ENCODE measurements around the gene NUDT7.
A peak's percentile ranks its signal among the peaks of the same experiment; 100 is the strongest.

NUDT7 gene

GRCh38 chr16:77722309-77723107 lies at the start of gene NUDT7:
NUDT7 (plus strand) TSS chr16:77722514; CDS start chr16:77722583, 69 bp downstream.
- peak; percentile 50 for DNase-seq

DNA sequence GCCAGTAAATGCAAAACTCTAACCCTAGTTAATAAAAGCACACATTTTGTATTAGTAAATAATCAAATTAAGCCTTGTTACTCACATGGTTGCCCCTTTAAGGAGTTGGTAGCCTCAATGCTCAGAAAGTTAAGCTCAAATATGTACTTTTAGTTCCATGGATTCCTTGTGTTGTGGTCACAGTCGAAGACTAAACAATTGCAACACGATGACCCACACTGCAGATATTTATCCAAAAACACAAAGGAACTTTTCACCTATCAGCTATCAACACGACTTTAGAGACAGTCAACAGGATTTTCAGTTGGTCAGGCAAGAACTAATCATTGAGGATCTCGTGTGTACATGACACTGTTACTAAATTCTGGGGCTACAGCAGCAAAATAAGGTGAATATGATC lies 47.4 kb upstream of the NUDT7 start:
- DNase-seq, result no peak

DNA sequence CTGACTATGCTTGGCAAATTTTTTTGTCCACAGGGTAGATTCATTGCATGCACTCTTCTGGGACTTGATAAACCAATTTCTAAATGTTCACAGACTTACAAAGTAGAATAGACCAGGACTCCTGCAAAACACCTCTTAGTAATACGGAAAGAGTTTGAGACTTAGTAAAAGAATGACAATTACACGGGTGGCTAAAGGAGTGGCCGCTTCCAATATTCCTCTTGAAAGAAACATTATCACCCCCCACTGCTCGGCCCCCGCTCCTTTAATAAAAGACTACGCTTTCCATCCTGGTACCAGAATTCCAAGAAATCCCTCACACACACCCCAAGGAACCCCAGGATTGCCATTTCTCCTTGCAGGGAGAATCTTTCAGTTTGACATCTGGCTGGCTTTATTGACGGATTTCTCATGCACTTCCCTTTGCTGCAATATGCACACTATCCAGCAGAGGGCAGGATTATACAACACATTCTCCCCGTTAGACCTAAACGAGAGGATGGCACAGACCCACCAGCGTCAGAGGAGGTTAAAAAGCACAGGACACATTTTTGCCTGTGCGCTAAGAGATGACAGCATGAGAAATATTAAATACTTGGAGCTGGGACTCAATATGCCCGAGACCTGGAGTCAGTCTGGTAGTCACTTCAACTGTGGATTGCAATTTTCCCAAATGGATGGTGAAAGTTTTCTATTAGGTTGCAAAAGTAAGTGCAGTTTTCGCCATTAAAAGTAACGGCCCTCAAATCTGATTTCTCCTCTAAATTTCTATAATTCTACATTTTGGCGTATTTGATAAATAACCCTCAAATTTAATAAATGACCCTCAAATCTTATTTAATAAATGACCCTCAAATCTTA lies 46.6 kb upstream of the NUDT7 start:
- DNase-seq, result no peak

DNA sequence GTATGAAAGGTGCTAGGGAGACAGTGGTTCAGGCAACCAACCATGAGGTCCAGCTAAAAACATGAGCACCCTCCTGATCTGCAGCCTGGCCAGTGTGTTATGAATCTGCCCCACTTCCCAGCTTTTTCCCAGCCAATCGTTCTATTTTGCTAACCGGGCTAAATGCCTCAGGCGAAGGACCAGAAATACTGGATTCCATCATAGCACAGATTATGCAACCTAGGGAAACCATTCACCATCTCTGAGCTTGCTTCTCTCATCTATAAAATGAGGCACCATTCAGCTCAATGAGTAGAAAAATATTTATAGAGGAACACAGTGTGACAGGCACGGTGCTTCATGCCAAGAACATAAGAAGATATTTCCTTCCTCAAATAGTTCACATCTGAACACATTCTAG lies 45.2 kb upstream of the NUDT7 start:
- DNase-seq, result no peak

GRCh38 chr16:77679391-77679790 lies 42.9 kb upstream of the NUDT7 start:
- DNase-seq, result no peak

DNA sequence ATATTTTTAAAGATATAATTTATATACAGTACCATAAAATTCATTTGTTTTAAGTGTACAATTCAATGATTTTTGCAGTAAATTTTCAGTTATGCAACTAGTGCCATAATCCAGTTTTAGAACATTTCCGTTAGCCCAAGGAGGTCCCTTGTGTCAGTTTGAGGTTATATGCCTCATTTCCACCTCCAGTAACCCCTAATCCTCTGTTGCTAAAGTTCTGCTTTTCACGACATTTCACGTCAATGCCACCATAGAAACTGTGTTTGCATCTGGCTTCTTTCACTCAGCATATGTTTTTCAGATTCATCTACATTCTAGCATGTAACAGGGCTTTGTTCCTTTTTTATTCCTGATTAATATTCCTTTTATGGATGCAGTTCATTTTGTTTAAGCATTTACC lies 42.4 kb upstream of the NUDT7 start:
- DNase-seq, result no peak

DNA sequence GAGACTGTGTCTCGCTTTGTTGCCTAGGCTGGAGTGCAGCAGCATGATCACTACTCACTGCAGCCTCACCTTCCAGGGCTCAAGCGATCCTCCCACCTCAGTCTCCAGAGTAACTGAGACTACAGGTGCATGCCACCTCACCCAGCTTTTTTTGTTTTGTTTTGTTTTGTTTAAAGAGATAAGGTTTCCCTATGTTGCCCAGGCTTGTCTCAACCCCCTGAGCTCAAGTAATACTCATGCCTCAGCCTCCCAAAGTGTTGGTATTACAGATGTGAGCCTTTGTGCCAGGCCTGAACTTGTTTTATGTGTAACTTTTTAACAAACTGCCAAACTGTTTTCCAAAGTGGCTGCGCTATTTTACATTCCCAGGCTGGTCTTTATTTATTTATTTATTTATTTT lies 41.8 kb upstream of the NUDT7 start:
- DNase-seq, result no peak

- DNase-seq, result no peak
Measured at GRCh38 chr16:77682586-77682985, 39.7 kb upstream of the NUDT7 start.

- no peak for DNase-seq
Measured at GRCh38 chr16:77683397-77684180, 38.7 kb upstream of the NUDT7 start.

GRCh38 chr16:77684181-77684526 lies 38.2 kb upstream of the NUDT7 start:
- no peak for DNase-seq

DNA sequence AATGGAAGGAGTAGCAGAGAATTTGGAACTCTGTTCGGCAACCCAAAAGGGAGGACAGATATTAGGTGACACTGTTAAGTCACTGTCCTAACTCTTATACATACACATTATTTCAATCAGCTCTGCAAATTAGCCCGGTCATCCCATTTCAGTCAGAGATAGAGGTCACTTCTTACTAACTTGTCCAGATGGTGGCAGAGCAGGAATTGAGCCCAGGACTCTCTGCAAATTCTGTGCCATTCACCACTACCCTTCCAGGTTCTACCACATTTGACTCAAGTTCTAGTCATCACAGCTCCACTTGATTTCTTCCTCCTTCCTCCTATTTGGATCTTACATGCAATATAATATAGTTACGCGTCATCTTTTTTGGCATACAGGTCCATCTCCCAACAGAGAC lies 35.9 kb upstream of the NUDT7 start:
- DNase-seq, result no peak

- DNase-seq, result no peak
Measured at GRCh38 chr16:77689971-77690370, 32.3 kb upstream of the NUDT7 start.

GRCh38 chr16:77690416-77690815 lies 31.9 kb upstream of the NUDT7 start:
- DNase-seq, result no peak

GRCh38 chr16:77692612-77693011 lies 29.7 kb upstream of the NUDT7 start:
- no peak for DNase-seq

DNA sequence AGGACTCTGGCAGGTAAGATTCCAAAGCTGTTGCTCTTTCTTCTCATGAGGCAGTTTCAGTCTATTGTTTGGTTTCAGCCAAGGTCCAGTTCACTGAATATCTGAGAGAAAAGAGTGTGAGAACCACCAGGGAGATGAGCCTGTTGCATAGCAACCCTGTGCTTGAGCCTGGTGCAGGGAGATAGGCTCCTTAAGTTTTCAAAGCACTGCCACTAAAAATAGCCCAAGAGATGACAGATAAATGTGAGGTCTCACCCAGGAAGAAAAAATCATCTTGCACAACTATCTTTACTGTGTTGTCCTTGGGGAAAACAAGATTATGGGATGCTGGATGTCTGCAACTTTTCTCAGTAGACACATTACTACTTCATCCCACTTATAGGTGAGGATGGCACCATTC lies 26.2 kb upstream of the NUDT7 start:
- DNase-seq, result no peak

DNA sequence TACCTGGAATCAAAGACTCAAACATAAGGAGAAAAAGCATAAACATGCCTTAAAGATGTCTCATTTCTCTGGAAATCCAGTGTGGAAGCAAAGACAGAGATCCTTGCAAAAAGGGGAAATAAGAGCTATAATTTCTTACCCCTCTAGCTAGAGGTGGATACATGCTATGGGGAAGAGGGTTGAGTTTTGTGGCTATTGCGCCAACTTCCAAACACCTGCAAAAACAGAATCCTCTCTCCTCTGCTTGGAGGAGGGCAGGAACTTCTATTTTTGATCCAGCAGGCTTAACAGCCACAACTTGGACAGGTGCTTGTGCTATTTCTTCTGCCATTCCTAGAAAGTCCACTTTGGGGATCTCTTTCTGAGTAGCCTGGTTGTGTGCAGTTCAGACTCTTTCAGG lies 21.5 kb upstream of the NUDT7 start:
- no peak for DNase-seq

- no peak for DNase-seq
Measured at GRCh38 chr16:77705351-77705750, 17.0 kb upstream of the NUDT7 start.

DNA sequence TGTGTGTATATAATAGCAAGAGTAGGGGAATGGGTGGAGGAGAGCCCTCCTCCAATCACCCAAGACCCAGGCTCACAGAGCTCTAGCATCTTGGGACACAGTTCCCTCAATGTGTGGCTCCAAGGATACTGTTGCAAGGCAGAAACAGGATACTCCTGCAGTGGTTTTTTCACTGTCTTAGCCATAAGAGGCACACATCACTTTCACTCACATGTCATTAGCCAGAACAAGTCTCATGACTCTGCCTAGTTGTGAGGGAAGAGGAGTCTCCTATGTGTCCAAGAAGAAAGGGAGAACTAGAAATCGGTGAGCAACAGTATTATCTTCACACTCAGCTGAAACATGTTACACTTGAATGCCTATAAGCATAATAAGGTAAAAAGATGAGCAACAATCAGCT lies 11.1 kb upstream of the NUDT7 start:
- DNase-seq, result no peak

DNA sequence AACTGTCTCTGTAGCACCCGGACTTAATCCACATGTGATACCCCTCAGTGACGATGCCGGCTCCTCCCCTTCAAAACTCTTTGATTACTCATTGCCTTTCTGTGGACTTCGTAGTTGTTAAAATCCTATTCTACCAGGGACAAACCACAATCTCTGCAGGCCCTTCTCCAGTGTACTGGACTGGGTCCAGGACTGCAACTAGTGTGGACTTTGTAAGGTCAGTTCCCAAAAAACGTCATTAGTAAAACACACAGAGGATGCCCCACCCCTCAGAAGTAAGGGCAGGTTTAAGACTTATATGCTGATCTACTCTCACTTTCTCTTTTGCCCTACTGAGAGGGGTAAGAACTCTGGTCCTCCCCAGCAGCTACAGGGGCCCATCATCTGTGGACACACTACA lies 10.5 kb upstream of the NUDT7 start:
- no peak for DNase-seq

DNA sequence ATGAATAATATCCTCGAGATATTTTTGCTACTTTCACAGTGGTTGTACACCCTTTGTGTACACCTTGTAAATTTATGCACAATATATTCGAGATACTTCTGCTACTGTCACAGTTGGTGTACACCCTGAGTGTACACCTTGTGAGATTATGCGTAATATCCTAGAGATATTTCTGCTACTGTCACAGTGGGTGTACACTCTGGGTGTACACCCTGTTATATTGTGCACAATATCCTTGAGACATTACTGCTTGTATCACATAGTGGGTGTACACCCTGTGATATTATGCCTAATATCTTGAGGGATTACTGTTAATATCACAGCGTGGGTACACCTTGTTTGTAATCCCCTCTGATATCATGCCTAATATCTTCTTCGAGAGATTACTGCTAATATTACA lies 7.2 kb upstream of the NUDT7 start:
- no peak for DNase-seq

GRCh38 chr16:77721752-77722308 lies 484 bp upstream of the NUDT7 start:
- no peak for DNase-seq

GRCh38 chr16:77723108-77723514 lies 797 bp downstream of the NUDT7 start:
- DNase-seq, result no peak

DNA sequence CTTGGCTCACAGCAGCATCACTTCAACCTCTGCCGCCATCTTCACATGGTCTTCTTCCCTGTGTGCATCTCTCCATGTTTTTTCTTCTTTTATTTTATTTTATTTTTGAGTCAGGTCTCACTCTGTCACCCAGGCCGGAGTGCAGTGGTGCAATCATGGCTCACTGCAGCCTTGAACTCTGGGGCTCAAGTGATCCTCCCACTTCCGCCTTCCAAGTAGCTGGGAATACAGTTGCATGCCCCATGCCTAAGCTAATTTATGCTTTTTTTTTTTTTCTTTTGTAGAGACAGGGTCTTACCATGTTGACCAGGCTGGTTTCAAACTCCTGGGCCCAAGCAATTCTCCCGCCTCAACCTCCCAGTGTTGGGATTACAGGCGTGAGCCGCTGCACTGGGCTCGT lies 1.9 kb downstream of the NUDT7 start:
- DNase-seq, result no peak
